Prostate gland (tissue), 2 donors: ENCODE results near the gene SCYL3. TPM values are rescaled to one million over a fixed set of nuclear protein-coding genes. Genes with fewer than 3 reads are reported as not detected.
"Not testable (repeated sequence)": the region's sequence is repeated elsewhere in the genome, so short reads cannot be mapped to it uniquely, and the experiment has no call there.

Source experiments
- DNase-seq: peaks from one replicate; pipeline ENCODE4 v3.0.0-alpha.2; 2019; ENCODE audit warnings: low spot score
- H3K27ac ChIP-seq, 2 donors: fragments of 200-600 bp; sonication (generic); 2 replicates each; pipeline ENCODE4 v1.5.1; 2017 to 2019
- H3K27me3 ChIP-seq: fragments of 200-600 bp; sonication (generic); replicated peaks from 2 replicates; pipeline ENCODE4 v1.5.1; 2019; ENCODE audit not compliant: insufficient read depth
- H3K36me3 ChIP-seq, 2 donors: fragments of 200-600 bp; sonication (generic); 1 replicate in 1 of 2; 2 replicates in 1 of 2; pipeline versions ENCODE4 v1.5.1 to v1.8.1; 2017 to 2019
- H3K4me1 ChIP-seq: fragments of 200-600 bp; sonication (generic); replicated peaks from 2 replicates; pipeline ENCODE4 v1.5.1; 2019
- H3K4me3 ChIP-seq, 2 donors: fragments of 200-600 bp; sonication (generic); 2 replicates each; pipeline ENCODE4 v1.5.1; 2017 to 2019
- H3K9me3 ChIP-seq: fragments of 200-600 bp; sonication (generic); 2 replicates; pipeline ENCODE4 v1.5.1; 2017
- POLR2A ChIP-seq: fragments of 450-650 bp; IDR thresholded peaks from one replicate; pipeline ENCODE4 v1.6.1; 2016; ENCODE audit warnings: antibody characterized with exemption, mild to moderate bottlenecking
- POLR2AphosphoS5 ChIP-seq: sonication (generic); formaldehyde crosslinking; IDR thresholded peaks from one replicate; pipeline ENCODE4 v1.6.1; 2017; ENCODE audit warnings: antibody characterized with exemption
- WGBS: methylation state at CpG from one replicate; pipeline ENCODE4 v1.1.5; 2018; 5-methylcytosine and 5-hydroxymethylcytosine counted together
- intact Hi-C: fragments of 100-400 bp; cut with DNase I; formaldehyde crosslinking; loops from one replicate; pipeline ENCODE4 v1.14.2; 2022
- total RNA-seq, 2 donors: library from RNA; depleted of rRNA; stranded (reverse); fragments of >200 nt; gene quantifications; one replicate each; pipeline ENCODE4 v1.1.0, GENCODE V29; 2016
- TF ChIP-seq, protein P1 (sequence below), 4 experiments: fragments of 200-600 bp in 2 of 4; fragments of 450-650 bp in 2 of 4; sonication (generic) in 2 of 4; IDR thresholded peaks; 1 replicate in 3 of 4; 2 replicates in 1 of 4; pipeline ENCODE4 v1.5.1; 2016 to 2019; ENCODE audit warnings: antibody characterized with exemption in 4 of 4, mild to moderate bottlenecking in 2 of 4, moderate library complexity in 2 of 4

SCYL3 gene
- total RNA-seq, 2 donors from 2014 or later = 15.8 to 18.6 TPM

DNA sequence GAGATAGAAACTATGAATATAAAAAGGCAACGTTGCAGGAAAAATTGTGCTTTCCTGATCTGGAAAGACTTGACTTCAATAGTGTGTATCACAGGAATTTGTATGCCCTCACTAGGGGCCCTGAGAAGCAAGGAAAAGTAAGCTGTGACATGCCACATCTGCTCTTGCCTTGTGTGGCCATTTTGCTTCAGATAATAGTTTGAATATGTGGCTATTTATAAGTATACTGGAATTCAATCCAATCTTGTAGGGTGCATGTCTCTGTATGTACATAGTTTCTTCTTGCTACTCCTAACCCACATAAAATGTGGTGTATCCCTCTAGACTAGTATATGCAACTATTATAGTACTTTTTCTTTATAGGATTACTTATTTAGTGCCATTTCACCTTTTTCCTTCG is 31.1 kb upstream of the SCYL3 start:
- no peaks in the 10 kb centered on the region for H3K36me3 ChIP-seq
- H3K9me3 ChIP-seq = no peaks in the 10 kb centered on the region
- 48% methylated on average over 2 of the region's 2 CpGs for WGBS
- intact Hi-C loops = loop anchor here (5.0 kb wide), 1 partner anchor 962 kb away; no protein-coding TSS in a partner anchor
- no peak for DNase-seq
- H3K4me1 ChIP-seq = no peaks in the 10 kb centered on the region
- no peak overlapping the region for H3K27ac ChIP-seq
- TF ChIP-seq POLR2AphosphoS5 (no peak), POLR2A (no peak)
- TF ChIP-seq, protein P1, sequence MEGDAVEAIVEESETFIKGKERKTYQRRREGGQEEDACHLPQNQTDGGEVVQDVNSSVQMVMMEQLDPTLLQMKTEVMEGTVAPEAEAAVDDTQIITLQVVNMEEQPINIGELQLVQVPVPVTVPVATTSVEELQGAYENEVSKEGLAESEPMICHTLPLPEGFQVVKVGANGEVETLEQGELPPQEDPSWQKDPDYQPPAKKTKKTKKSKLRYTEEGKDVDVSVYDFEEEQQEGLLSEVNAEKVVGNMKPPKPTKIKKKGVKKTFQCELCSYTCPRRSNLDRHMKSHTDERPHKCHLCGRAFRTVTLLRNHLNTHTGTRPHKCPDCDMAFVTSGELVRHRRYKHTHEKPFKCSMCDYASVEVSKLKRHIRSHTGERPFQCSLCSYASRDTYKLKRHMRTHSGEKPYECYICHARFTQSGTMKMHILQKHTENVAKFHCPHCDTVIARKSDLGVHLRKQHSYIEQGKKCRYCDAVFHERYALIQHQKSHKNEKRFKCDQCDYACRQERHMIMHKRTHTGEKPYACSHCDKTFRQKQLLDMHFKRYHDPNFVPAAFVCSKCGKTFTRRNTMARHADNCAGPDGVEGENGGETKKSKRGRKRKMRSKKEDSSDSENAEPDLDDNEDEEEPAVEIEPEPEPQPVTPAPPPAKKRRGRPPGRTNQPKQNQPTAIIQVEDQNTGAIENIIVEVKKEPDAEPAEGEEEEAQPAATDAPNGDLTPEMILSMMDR (IDR thresholded peaks at IDR 0.05) = no peak
- no peaks in the 10 kb centered on the region for H3K27me3 ChIP-seq
- H3K4me3 ChIP-seq = no peak overlapping the region

GRCh38 chr1:169924063-169924462 is 30.4 kb upstream of the SCYL3 start:
- TF ChIP-seq POLR2AphosphoS5 (no peak), POLR2A (no peak)
- TF ChIP-seq, protein P1 (IDR thresholded peaks at IDR 0.05) = no peak
- no peak for DNase-seq

GRCh38 chr1:169921080-169921479 is 27.4 kb upstream of the SCYL3 start:
- H3K36me3 ChIP-seq = no peaks in the 10 kb centered on the region
- no peaks in the 10 kb centered on the region for H3K4me1 ChIP-seq
- intact Hi-C loops = no loop called here
- H3K9me3 ChIP-seq = no peaks in the 10 kb centered on the region
- no peak overlapping the region for H3K27ac ChIP-seq
- WGBS = 97% methylated on average over 4 of the region's 4 CpGs
- H3K4me3 ChIP-seq = no peak overlapping the region
- no peaks in the 10 kb centered on the region for H3K27me3 ChIP-seq
- DNase-seq = no peak
- TF ChIP-seq POLR2A (no peak), POLR2AphosphoS5 (no peak)
- TF ChIP-seq, protein P1 (IDR thresholded peaks at IDR 0.05) = no peak

More at GRCh38 chr1:169924063-169924462, 30.4 kb upstream of the SCYL3 start:
- no peaks in the 10 kb centered on the region for H3K9me3 ChIP-seq
- WGBS = 96% methylated on average over 2 of the region's 2 CpGs
- H3K36me3 ChIP-seq = no peaks in the 10 kb centered on the region
- H3K4me3 ChIP-seq = no peak overlapping the region
- intact Hi-C loops = no loop called here
- no peaks in the 10 kb centered on the region for H3K27me3 ChIP-seq
- no peak overlapping the region for H3K27ac ChIP-seq
- no peaks in the 10 kb centered on the region for H3K4me1 ChIP-seq

DNA sequence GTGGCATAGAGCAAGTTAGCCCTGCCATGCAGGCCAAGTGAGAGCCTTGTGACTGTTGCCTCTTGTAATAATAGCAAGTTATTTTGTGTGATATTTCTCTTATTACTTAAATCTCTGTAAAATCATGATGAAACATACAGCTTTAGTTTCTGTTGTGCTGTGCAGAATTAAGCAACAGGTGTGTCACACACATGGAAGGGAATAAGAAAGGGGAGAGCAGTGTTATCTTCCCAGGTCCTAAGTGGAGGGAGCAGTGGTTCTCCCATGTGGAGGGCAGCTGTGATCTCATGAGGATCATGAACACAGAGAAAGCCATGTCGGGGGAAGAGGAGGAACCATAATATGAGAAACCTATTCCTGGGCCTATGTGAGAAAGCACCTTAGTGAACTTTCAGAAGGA is 25.2 kb upstream of the SCYL3 start:
- no peak overlapping the region for H3K27ac ChIP-seq
- WGBS = 96% methylated on average over 1 of the region's 1 CpG
- no peak overlapping the region for H3K4me3 ChIP-seq
- TF ChIP-seq, protein P1 (IDR thresholded peaks at IDR 0.05) = no peak
- no peak for TF ChIP-seq POLR2A
- TF ChIP-seq POLR2AphosphoS5 = no peak
- no peak for DNase-seq
- H3K27me3 ChIP-seq = no peaks in the 10 kb centered on the region
- H3K4me1 ChIP-seq = no peaks in the 10 kb centered on the region
- no peaks in the 10 kb centered on the region for H3K36me3 ChIP-seq
- intact Hi-C loops = no loop called here
- H3K9me3 ChIP-seq = no peaks in the 10 kb centered on the region

GRCh38 chr1:169918220-169918619 is 24.5 kb upstream of the SCYL3 start:
- intact Hi-C loops, H3K27me3 ChIP-seq: not testable (repeated sequence)

More at GRCh38 chr1:169918220-169918619, 24.5 kb upstream of the SCYL3 start:
- H3K9me3 ChIP-seq, H3K4me1 ChIP-seq, H3K4me3 ChIP-seq, H3K36me3 ChIP-seq, H3K27ac ChIP-seq, DNase-seq: not testable (repeated sequence)
- WGBS = 96% methylated on average over 9 of the region's 9 CpGs
